ENCODE data around the gene ADGRG6. TPM values are rescaled to one million over a fixed set of nuclear protein-coding genes. Genes with fewer than 3 reads are reported as not detected.

Gene ADGRG6
- polyA plus RNA-seq, 1 of the 3 experiments (the other 2 are of a cell fraction) = 61.5 TPM

GRCh38 chr6:142276256-142276655 lies 25.6 kb upstream of the ADGRG6 start:
- H3K4me2 ChIP-seq = no peak overlapping the region
- H3K9me2 ChIP-seq = no peaks in the 10 kb centered on the region
- ChIA-PET CTCF (no interaction called here), POLR2A (no interaction called here)
- no peak for DNase-seq
- H3K9me3 ChIP-seq = no peaks in the 10 kb centered on the region
- TF ChIP-seq MAX (IDR thresholded peaks at IDR 0.05; ENCODE audit: low read depth) (no peak), MEF2A (IDR thresholded peaks at IDR 0.05; ENCODE audit: borderline replicate concordance, low read depth) (0 out of 2 replicates have a peak, but pooled peaks have one; percentile 6), USF2 (IDR thresholded peaks at IDR 0.05; ENCODE audit: borderline replicate concordance, low read depth, low read length) (no peak)
- no peaks in the 10 kb centered on the region for H4K20me1 ChIP-seq (ENCODE audit: insufficient read depth)
- peaks cover 20% of the 10 kb centered on the region for H3F3A ChIP-seq (replicated peaks; ENCODE audit: insufficient read depth)
- 0% methylated on average over 1 of the region's 1 CpG for WGBS (ENCODE audit: low lambda C conversion rate)
- no peaks in the 10 kb centered on the region for H3K36me3 ChIP-seq (replicated peaks in 1 of 2; ENCODE audit: control insufficient read depth in 1 of 2, insufficient read depth in 2 of 2, low read length in 1 of 2)
- no peak overlapping the region for H3K4me3 ChIP-seq (ENCODE audit: low read depth in 2 of 2, low read length in 1 of 2)
- no peak overlapping the region for H3K9ac ChIP-seq
- no peak overlapping the region for H2AFZ ChIP-seq (ENCODE audit: low read depth)
- peak overlapping the region; percentile 60 to 77; a peak in 3 of 4 replicates for H3K27ac ChIP-seq (ENCODE audit: low read depth in 2 of 2, low read length in 1 of 2)
- H3K79me2 ChIP-seq (ENCODE audit: insufficient read depth) = no peaks in the 10 kb centered on the region
- H3K27me3 ChIP-seq (ENCODE audit: insufficient read depth) = no peaks in the 10 kb centered on the region
- H3K4me1 ChIP-seq (ENCODE audit: control insufficient read depth in 1 of 2, insufficient read depth in 2 of 2, low read depth in 1 of 2, low read length in 1 of 2) = no peaks in the 10 kb centered on the region; a peak in 2 of 4 replicates

- H3K36me3 ChIP-seq (replicated peaks in 1 of 2; ENCODE audit: control insufficient read depth in 1 of 2, insufficient read depth in 2 of 2, low read length in 1 of 2) = no peaks in the 10 kb centered on the region
- TF ChIP-seq JUND (IDR thresholded peaks at IDR 0.05) (peak; percentile 55; the same call in 1 of the 2 replicates), REST (IDR thresholded peaks at IDR 0.05; ENCODE audit: low read depth, low read length) (no peak), GABPA (IDR thresholded peaks at IDR 0.05; ENCODE audit: low read depth) (no peak), FOSL2 (IDR thresholded peaks at IDR 0.05; ENCODE audit: borderline replicate concordance, low read depth) (0 out of 2 replicates have a peak, but pooled peaks have one; percentile 34), TAF1 (IDR thresholded peaks at IDR 0.05; ENCODE audit: borderline replicate concordance, low read depth, low read length) (no peak), USF2 (IDR thresholded peaks at IDR 0.05; ENCODE audit: borderline replicate concordance, low read depth, low read length) (no peak), RFX5 (IDR thresholded peaks at IDR 0.05; ENCODE audit: low read length) (no peak), MAX (IDR thresholded peaks at IDR 0.05; ENCODE audit: low read depth) (no peak), IRF3 (IDR thresholded peaks at IDR 0.05; ENCODE audit: low read depth, low read length) (no peak), USF1 (IDR thresholded peaks at IDR 0.05; ENCODE audit: borderline replicate concordance, low read depth) (no peak), NFIC (IDR thresholded peaks at IDR 0.05; ENCODE audit: borderline replicate concordance) (0 out of 2 replicates have a peak, but pooled peaks have one; percentile 15), TEAD4 (IDR thresholded peaks at IDR 0.05; ENCODE audit: borderline replicate concordance, insufficient read depth) (peak; percentile 51; the same call in 1 of the 2 replicates), PBX3 (IDR thresholded peaks at IDR 0.05) (peak; percentile 81), POLR2AphosphoS5 (IDR thresholded peaks at IDR 0.05; ENCODE audit: low read depth, low read length) (no peak)
These were observed 22.2 kb upstream of the ADGRG6 start for GRCh38 chr6:142279350-142280180.

More at GRCh38 chr6:142279350-142280180, 22.2 kb upstream of the ADGRG6 start:
- H3K4me1 ChIP-seq (ENCODE audit: control insufficient read depth in 1 of 2, insufficient read depth in 2 of 2, low read depth in 1 of 2, low read length in 1 of 2) = no peaks in the 10 kb centered on the region; a peak in 2 of 4 replicates
- WGBS (ENCODE audit: low lambda C conversion rate) = 21% methylated on average over 5 of the region's 5 CpGs
- H3F3A ChIP-seq (replicated peaks; ENCODE audit: insufficient read depth) = peaks cover 13% of the 10 kb centered on the region
- no peaks in the 10 kb centered on the region for H3K27me3 ChIP-seq (ENCODE audit: insufficient read depth)
- no peak overlapping the region for H3K4me2 ChIP-seq
- H3K4me3 ChIP-seq (ENCODE audit: low read depth in 2 of 2, low read length in 1 of 2) = no peak overlapping the region
- H3K9me3 ChIP-seq = no peaks in the 10 kb centered on the region
- peak overlapping the region; percentile 29 to 77; a peak in 2 of 4 replicates for H3K27ac ChIP-seq (ENCODE audit: low read depth in 2 of 2, low read length in 1 of 2)
- H3K9ac ChIP-seq = no peak overlapping the region
- H4K20me1 ChIP-seq (ENCODE audit: insufficient read depth) = no peaks in the 10 kb centered on the region
- H3K9me2 ChIP-seq = no peaks in the 10 kb centered on the region
- no peaks in the 10 kb centered on the region for H3K79me2 ChIP-seq (ENCODE audit: insufficient read depth)
- CTCF ChIA-PET = interaction anchor here (1.4 kb wide), 1 partner anchor 12 kb away, joined by 5 read pairs; no protein-coding TSS in a partner anchor
- DNase-seq = no peak
- POLR2A ChIA-PET = no interaction called here
- no peak overlapping the region; the same call in 1 of the 2 replicates for H2AFZ ChIP-seq (ENCODE audit: low read depth)
